Right lobe of liver (tissue), 6 donors: ENCODE data around the gene OXT. TPM values are rescaled to one million over a fixed set of nuclear protein-coding genes. Genes with fewer than 3 reads are reported as not detected.

Experiments
- ATAC-seq, 4 donors: fragments of 200-7000 bp; cut with Tn5 transposase; one replicate each; pipeline ENCODE4 v1.9.1; 2020; ENCODE audit warnings: mild to moderate bottlenecking in 4 of 4, moderate library complexity in 4 of 4
- DNase-seq, 3 donors: peaks; one replicate each; pipeline ENCODE4 v3.0.0-alpha.2; 2020
- H3K27ac ChIP-seq, 3 donors: fragments of 200-600 bp; one replicate each; pipeline ENCODE4 v1.8.0; 2022
- H3K27me3 ChIP-seq, 2 donors: fragments of 200-600 bp; one replicate each; pipeline ENCODE4 v1.8.0; 2022
- H3K36me3 ChIP-seq, 4 donors: fragments of 200-600 bp; sonication (generic) in 1 of 4; one replicate each; pipeline versions ENCODE4 v1.5.1 to v1.8.0; 2017 to 2022; ENCODE audit warnings: control low read depth in 1 of 4
- H3K4me1 ChIP-seq, 4 donors: fragments of 200-600 bp; sonication (generic) in 1 of 4; one replicate each; pipeline versions ENCODE4 v1.5.1 to v1.8.0; 2017 to 2022; ENCODE audit warnings: control low read depth in 1 of 4
- H3K4me3 ChIP-seq, 3 donors: fragments of 200-600 bp; one replicate each; pipeline ENCODE4 v1.8.0; 2022
- H3K9me3 ChIP-seq, 4 donors: fragments of 200-600 bp; sonication (generic) in 1 of 4; one replicate each; pipeline versions ENCODE4 v1.5.1 to v1.8.0; 2017 to 2022; ENCODE audit warnings: control low read depth in 1 of 4
- CTCF ChIP-seq, 4 donors: fragments of 200-600 bp in 3 of 4; fragments of 450-650 bp in 1 of 4; IDR thresholded peaks; one replicate each; pipeline versions ENCODE4 v1.5.1 to v1.8.0; 2016 to 2022; ENCODE audit warnings: antibody characterized with exemption in 4 of 4, mild to moderate bottlenecking in 2 of 4
- POLR2A ChIP-seq: fragments of 450-650 bp; IDR thresholded peaks from one replicate; pipeline ENCODE4 v1.6.1; 2017; ENCODE audit warnings: antibody characterized with exemption, mild to moderate bottlenecking
- WGBS: methylation state at CpG from one replicate; pipeline ENCODE4 v1.1.6; 2018; ENCODE audit warnings: low coverage, low lambda C conversion rate; ENCODE audit not compliant: insufficient coverage; ENCODE audit errors: missing lambda C conversion rate; 5-methylcytosine and 5-hydroxymethylcytosine counted together
- intact Hi-C, 2 donors: fragments of 100-400 bp; cut with DNase I; formaldehyde crosslinking; loops; one replicate each; pipeline versions ENCODE4 v1.11.2 to v1.14.1; 2022
- total RNA-seq, 6 experiments: library from RNA; depleted of rRNA in 2 of 6; stranded (reverse); fragments of >200 nt in 2 of 6; fragmentation: NEBNext Ultra II Directional in 3 of 6; extraction: Animal tissue kit (Norgen Biotek cat#: 25700) in 3 of 6; gene quantifications; one replicate each; pipeline versions ENCODE4 v1.1.0 to v1.2.4, GENCODE V29; 2016 to 2023
- donor health status: DM: no; HTN: yes; CAD: no.
- donor health status: DM: no; HTN: no; CAD: no.
- donor health status: DM: no; HTN: no; CAD: no.
- donor health status: DM: no; HTN: yes; CAD: no.
- donor health status: DM: no; HTN: yes; CAD: no.

The OXT gene
- total RNA-seq, 6 experiments from 2014 or later, result 1.8 to 41.2 (median 7.0) TPM

GRCh38 chr20:3094848-3095629 is 23.6 kb downstream of the OXT start:
- WGBS, result 80% methylated on average over 5 of the region's 13 CpGs
- TF ChIP-seq POLR2A, result no peak
- no peak for TF ChIP-seq CTCF (IDR thresholded peaks at IDR 0.05)
- DNase-seq (no peak), ATAC-seq (peak in 1 of 4 donors; percentile 24)
- Histone ChIP-seq H3K27me3 (no peaks in the 10 kb centered on the region), H3K36me3 (no peaks in the 10 kb centered on the region), H3K9me3 (no peaks in the 10 kb centered on the region), H3K27ac (no peak overlapping the region), H3K4me3 (no peak overlapping the region), H3K4me1 (no peaks in the 10 kb centered on the region)
- intact Hi-C loops, result no loop called here

- WGBS, result 83% methylated on average over 7 of the region's 7 CpGs
- no peaks in the 10 kb centered on the region for H3K27me3 ChIP-seq
Observed at GRCh38 chr20:3100480-3100879, 29.1 kb downstream of the OXT start.

GRCh38 chr20:3101251-3101650 is 29.8 kb downstream of the OXT start:
- H3K27ac ChIP-seq, result no peak overlapping the region
- no peaks in the 10 kb centered on the region for H3K36me3 ChIP-seq
- DNase-seq, result no peak
- H3K27me3 ChIP-seq, result no peaks in the 10 kb centered on the region
- WGBS, result 100% methylated on average over 2 of the region's 6 CpGs
- ATAC-seq, result no peak
- no peaks in the 10 kb centered on the region for H3K9me3 ChIP-seq
- intact Hi-C loops, result no loop called here
- H3K4me3 ChIP-seq, result no peak overlapping the region
- TF ChIP-seq POLR2A, result no peak
- no peak for TF ChIP-seq CTCF (IDR thresholded peaks at IDR 0.05)
- H3K4me1 ChIP-seq, result no peaks in the 10 kb centered on the region

More at GRCh38 chr20:3100480-3100879, 29.1 kb downstream of the OXT start:
- Histone ChIP-seq H3K9me3 (no peaks in the 10 kb centered on the region), H3K4me3 (no peak overlapping the region), H3K4me1 (no peaks in the 10 kb centered on the region), H3K27ac (no peak overlapping the region), H3K36me3 (no peaks in the 10 kb centered on the region)
- no peak for ATAC-seq
- DNase-seq, result no peak
- intact Hi-C loops, result no loop called here
- TF ChIP-seq POLR2A (no peak), CTCF (IDR thresholded peaks at IDR 0.05) (no peak)

- H3K27me3 ChIP-seq, result no peaks in the 10 kb centered on the region
- intact Hi-C loops, result no loop called here
- no peak overlapping the region for H3K27ac ChIP-seq
- no peak overlapping the region for H3K4me3 ChIP-seq
- WGBS, result 65% methylated on average over 11 of the region's 21 CpGs
- H3K36me3 ChIP-seq, result no peaks in the 10 kb centered on the region
- no peaks in the 10 kb centered on the region for H3K9me3 ChIP-seq
- no peak for TF ChIP-seq CTCF (IDR thresholded peaks at IDR 0.05)
- TF ChIP-seq POLR2A, result no peak
- no peaks in the 10 kb centered on the region for H3K4me1 ChIP-seq
- DNase-seq (no peak), ATAC-seq (peak in 1 of 4 donors; percentile 21)
Observed at GRCh38 chr20:3101737-3102574, 30.5 kb downstream of the OXT start.
